Neutrophil (primary cell): ENCODE data around the gene TNFAIP8.

Experiments used
- H3K27ac ChIP-seq: fragments of 200-600 bp; sonication (generic); 2 replicates; pipeline ENCODE4 v1.5.1; 2016; ENCODE audit warnings: mild to moderate bottlenecking, moderate library complexity
- H3K27me3 ChIP-seq: fragments of 200-600 bp; sonication (generic); 2 replicates; pipeline ENCODE4 v1.6.0; 2016; ENCODE audit warnings: mild to moderate bottlenecking
- H3K36me3 ChIP-seq: fragments of 200-600 bp; sonication (generic); 2 replicates; pipeline ENCODE4 v1.5.1; 2017
- H3K4me1 ChIP-seq, 2 experiments: fragments of 200-600 bp in 1 of 2; sonication (generic) in 1 of 2; 1 replicate in 1 of 2; 2 replicates in 1 of 2; pipeline versions ENCODE4 v1.5.1 to v1.6.1; 2013 to 2016; ENCODE audit warnings: low read depth in 1 of 2, low read length in 1 of 2, mild to moderate bottlenecking in 1 of 2, moderate library complexity in 1 of 2; ENCODE audit not compliant: control insufficient read depth in 1 of 2, insufficient read depth in 1 of 2
- H3K4me3 ChIP-seq, 2 experiments: fragments of 200-600 bp in 1 of 2; sonication (generic) in 1 of 2; 1 replicate in 1 of 2; 2 replicates in 1 of 2; pipeline ENCODE4 v1.5.1; 2013 to 2016; ENCODE audit warnings: low read depth in 1 of 2, low read length in 1 of 2, mild to moderate bottlenecking in 1 of 2, moderate library complexity in 1 of 2
- H3K9me3 ChIP-seq: fragments of 200-600 bp; sonication (generic); 2 replicates; pipeline ENCODE4 v1.5.1; 2016
- TF ChIP-seq, protein P1 (sequence below): fragments of 200-600 bp; sonication (generic); IDR thresholded peaks from 2 replicates; pipeline ENCODE4 v1.5.1; 2016; ENCODE audit warnings: antibody characterized with exemption

TNFAIP8 gene

DNA sequence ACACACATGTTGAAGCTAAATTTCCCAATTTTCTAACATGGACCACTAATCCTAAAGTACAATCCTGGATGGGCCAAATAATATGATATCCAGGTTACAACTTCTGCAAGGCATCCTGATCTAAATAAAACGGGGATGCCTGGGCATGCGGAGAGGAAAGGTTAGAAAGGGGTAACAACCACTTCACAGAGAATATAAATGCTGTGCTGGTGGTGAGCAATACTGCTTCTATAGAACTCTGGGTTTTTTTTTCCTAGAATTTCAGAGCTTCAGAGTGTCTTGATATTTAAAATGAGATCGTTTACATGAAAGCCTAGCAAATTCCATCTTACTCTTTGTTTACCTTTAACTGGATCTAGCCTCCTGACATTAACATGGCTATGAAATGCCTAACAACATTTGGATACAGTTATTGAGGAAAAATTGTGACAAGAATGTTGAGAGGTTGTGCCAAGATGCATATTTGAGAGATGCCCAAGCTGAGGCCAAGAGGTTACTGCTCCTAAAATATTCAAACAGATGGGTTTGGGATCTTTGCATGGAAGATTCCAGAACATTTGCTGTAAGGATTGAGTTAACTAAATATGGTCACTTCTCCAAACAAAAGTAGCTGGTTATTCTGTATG is 22.4 kb downstream of the TNFAIP8 start:
- Histone ChIP-seq H3K4me3 (no peak overlapping the region), H3K27me3 (no peaks in the 10 kb centered on the region), H3K4me1 (peaks cover 7 to 19% of the 10 kb centered on the region in 2 experiments), H3K9me3 (no peaks in the 10 kb centered on the region), H3K27ac (peak overlapping the region; percentile 51), H3K36me3 (peaks cover 3% of the 10 kb centered on the region)
- TF ChIP-seq, protein P1, sequence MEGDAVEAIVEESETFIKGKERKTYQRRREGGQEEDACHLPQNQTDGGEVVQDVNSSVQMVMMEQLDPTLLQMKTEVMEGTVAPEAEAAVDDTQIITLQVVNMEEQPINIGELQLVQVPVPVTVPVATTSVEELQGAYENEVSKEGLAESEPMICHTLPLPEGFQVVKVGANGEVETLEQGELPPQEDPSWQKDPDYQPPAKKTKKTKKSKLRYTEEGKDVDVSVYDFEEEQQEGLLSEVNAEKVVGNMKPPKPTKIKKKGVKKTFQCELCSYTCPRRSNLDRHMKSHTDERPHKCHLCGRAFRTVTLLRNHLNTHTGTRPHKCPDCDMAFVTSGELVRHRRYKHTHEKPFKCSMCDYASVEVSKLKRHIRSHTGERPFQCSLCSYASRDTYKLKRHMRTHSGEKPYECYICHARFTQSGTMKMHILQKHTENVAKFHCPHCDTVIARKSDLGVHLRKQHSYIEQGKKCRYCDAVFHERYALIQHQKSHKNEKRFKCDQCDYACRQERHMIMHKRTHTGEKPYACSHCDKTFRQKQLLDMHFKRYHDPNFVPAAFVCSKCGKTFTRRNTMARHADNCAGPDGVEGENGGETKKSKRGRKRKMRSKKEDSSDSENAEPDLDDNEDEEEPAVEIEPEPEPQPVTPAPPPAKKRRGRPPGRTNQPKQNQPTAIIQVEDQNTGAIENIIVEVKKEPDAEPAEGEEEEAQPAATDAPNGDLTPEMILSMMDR = no peak

DNA sequence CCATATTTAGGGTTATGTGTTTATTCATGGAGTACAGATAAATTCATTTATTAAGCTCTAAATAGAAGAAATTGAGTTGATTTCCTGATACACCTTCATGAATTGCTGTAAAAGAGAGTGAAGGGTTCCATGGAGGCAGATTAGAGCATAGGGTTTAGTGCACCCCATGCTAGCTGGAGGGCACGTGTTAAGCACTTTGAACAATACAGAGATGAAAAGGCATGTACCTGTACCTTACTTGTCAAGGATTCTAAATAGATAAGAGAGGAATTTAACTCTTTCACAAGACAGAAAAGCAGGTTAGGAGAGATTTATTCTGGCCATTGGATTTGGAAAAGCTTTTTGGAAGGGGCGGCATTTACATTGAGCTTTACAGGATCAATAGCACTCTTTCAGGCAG is 23.3 kb downstream of the TNFAIP8 start:
- Histone ChIP-seq H3K4me3 (no peak overlapping the region), H3K27me3 (no peaks in the 10 kb centered on the region), H3K4me1 (peaks cover 7 to 19% of the 10 kb centered on the region in 2 experiments), H3K27ac (peak overlapping the region; percentile 51), H3K36me3 (peaks cover 3% of the 10 kb centered on the region), H3K9me3 (no peaks in the 10 kb centered on the region)
- TF ChIP-seq, protein P1 = no peak

DNA sequence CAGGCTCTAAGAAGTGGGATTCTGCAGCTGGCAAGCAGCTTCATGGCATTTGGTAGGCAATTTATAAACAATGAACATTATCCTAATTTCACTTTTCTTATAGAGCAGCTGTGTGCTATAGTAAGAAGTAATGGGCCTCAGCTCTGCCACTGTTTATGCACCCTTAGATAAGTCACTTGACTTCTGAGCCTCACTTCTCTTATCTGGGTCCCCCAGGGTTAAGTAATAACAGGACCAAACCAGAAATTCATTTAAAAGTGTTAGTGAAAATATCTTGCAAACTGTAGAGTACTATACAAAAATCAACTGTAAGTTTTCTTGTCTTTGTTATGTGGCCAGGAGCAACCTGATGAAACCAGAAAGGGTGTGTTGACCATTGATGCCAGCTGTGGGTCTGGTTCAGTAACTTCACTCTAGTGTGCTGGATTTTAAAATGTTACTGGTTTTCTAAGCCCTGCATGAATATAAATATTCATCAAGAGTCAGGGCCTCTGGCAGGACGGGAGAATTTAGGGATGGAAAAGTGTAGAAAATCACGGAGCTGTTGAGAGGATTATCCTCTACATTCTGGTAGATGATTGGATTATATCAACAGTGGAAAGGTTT is 24.2 kb downstream of the TNFAIP8 start:
- H3K27ac ChIP-seq = peak overlapping the region; percentile 51
- H3K36me3 ChIP-seq = no peaks in the 10 kb centered on the region
- no peak overlapping the region for H3K4me3 ChIP-seq
- H3K27me3 ChIP-seq = no peaks in the 10 kb centered on the region
- TF ChIP-seq, protein P1 = no peak
- no peaks in the 10 kb centered on the region for H3K9me3 ChIP-seq
- peaks cover 7 to 25% of the 10 kb centered on the region in 2 experiments for H3K4me1 ChIP-seq

DNA sequence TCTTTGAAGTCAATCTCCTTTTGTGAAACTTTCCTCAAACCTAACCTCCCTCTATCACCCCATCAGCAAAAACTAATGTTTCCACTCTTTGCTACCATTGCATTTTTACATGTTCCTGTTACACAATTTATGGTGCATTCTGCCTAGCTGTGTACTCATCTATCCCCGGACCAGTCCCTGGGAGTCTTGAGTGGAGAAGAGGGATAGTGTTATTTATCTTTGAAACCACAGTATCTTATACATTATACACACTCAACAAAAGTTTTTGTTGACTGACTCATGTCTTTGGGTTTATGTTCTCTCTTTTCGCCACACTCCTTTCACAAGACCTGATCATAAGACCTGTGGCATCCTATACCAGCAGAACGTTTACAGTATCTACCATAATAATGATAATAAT is 26.4 kb downstream of the TNFAIP8 start:
- H3K4me3 ChIP-seq = no peak overlapping the region
- H3K4me1 ChIP-seq = peaks cover 7 to 41% of the 10 kb centered on the region in 2 experiments

DNA sequence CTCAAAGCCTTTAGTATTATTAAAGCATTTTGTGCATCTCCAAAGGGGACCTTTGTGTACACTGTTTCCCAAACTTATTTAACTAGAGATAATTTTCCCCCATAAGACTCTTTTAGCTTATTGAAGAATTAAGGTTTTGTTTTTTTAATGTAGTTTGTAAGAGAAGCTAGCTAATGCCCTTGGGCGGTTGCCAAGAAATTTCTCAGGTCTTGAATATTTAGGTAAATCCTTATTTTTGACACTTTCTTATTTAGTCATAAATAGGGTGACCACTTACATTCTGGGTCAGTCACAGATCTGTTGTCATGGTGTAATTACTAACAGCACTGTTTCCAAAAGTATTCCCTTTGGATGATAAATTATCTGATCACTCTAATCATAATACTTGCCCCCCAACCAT is 27.2 kb downstream of the TNFAIP8 start:
- Histone ChIP-seq H3K36me3 (no peaks in the 10 kb centered on the region), H3K27me3 (no peaks in the 10 kb centered on the region), H3K4me3 (no peak overlapping the region), H3K9me3 (no peaks in the 10 kb centered on the region), H3K4me1 (peaks cover 7 to 43% of the 10 kb centered on the region in 2 experiments), H3K27ac (peak overlapping the region; percentile 63)
- TF ChIP-seq, protein P1 = no peak

More for the DNA sequence above, 26.4 kb downstream of the TNFAIP8 start:
- H3K27ac ChIP-seq = peak overlapping the region; percentile 63
- no peaks in the 10 kb centered on the region for H3K27me3 ChIP-seq
- TF ChIP-seq, protein P1 = no peak
- no peaks in the 10 kb centered on the region for H3K36me3 ChIP-seq
- H3K9me3 ChIP-seq = no peaks in the 10 kb centered on the region
